HEK293T (cell line): ENCODE measurements around the gene MAD1L1.

ENCODE experiments used
- ARNT ChIP-seq: fragments of 450-650 bp; IDR thresholded peaks from 2 replicates; pipeline ENCODE4 v1.6.1; 2017; ENCODE audit warnings: mild to moderate bottlenecking
- BHLHE40 ChIP-seq: fragments of 450-650 bp; IDR thresholded peaks from 2 replicates; pipeline ENCODE4 v1.6.1; 2016; ENCODE audit warnings: mild to moderate bottlenecking, moderate library complexity, borderline replicate concordance
- FOXA1 ChIP-seq: fragments of 450-650 bp; IDR thresholded peaks from 2 replicates; pipeline ENCODE4 v1.6.1; 2016; ENCODE audit warnings: mild to moderate bottlenecking
- FOXK2 ChIP-seq: fragments of 450-650 bp; IDR thresholded peaks from 2 replicates; pipeline ENCODE4 v1.6.1; 2016; ENCODE audit warnings: mild to moderate bottlenecking
- FOXM1 ChIP-seq: fragments of 450-650 bp; IDR thresholded peaks from 2 replicates; pipeline ENCODE4 v1.6.1; 2017; ENCODE audit warnings: mild to moderate bottlenecking, borderline replicate concordance
- L3MBTL2 ChIP-seq: fragments of 450-650 bp; conservative IDR thresholded peaks from 2 replicates; pipeline ENCODE4 v1.6.1; 2016; ENCODE audit warnings: mild to moderate bottlenecking
- SP1 ChIP-seq: fragments of 450-650 bp; IDR thresholded peaks from 2 replicates; pipeline ENCODE4 v1.6.1; 2017
- SUZ12 ChIP-seq: fragments of 450-650 bp; IDR thresholded peaks from 2 replicates; pipeline ENCODE4 v1.6.1; 2016; ENCODE audit warnings: mild to moderate bottlenecking
- TARDBP ChIP-seq: fragments of 450-650 bp; IDR thresholded peaks from 2 replicates; pipeline ENCODE4 v1.6.1; 2016

GRCh38 chr7:1819259-1819841 is 413.4 kb downstream of the MAD1L1 start:
- TF ChIP-seq SP1: no peak
- no peak for TF ChIP-seq FOXK2
- no peak for TF ChIP-seq SUZ12
- TF ChIP-seq ARNT: no peak
- no peak for TF ChIP-seq FOXA1
- TF ChIP-seq BHLHE40: no peak
- TF ChIP-seq TARDBP: no peak
- TF ChIP-seq L3MBTL2: no peak
- no peak for TF ChIP-seq FOXM1
